T47D (cell line): ENCODE data around the gene LRMDA.

Experiments
- DNase-seq, 2 experiments: peaks; one replicate each; pipeline versions ENCODE4 v3.0.0 to v3.0.0-alpha.2; 2011 to 2012; ENCODE audit warnings: low read depth in 1 of 2, low spot score in 1 of 2
- JUND ChIP-seq: IDR thresholded peaks from 2 replicates; pipeline ENCODE4 v1.6.1; 2012; ENCODE audit warnings: low read depth
- in situ Hi-C: cut with HindIII; loops from 2 replicates; pipeline ENCODE4 v1.10.0; 2016; ENCODE audit warnings: low sequenced_read_pairs, low pct_unique_long_range_greater_than_20kb

LRMDA gene

DNA sequence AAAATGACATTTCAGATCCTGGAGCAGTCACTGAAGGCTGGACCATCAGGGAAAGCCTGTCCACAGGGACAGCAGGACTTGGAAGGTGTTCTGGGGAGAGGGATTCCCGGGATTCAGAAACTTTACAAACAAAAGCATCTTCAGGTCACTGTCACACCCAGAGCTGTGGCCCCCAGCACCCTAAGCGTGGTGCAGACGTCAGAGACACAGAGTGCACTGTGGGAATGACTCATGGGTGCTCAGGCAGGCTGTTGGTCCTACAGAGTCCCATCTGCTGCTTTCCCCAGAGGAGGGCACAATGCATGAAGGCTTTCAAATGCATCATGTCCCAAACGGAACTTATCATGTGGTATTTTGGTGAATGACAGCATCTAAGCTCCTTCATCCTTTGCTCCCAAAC, 13.1 kb upstream of the LRMDA start:
- in situ Hi-C loops, result no loop called here
- DNase-seq, result no peak
- no peak for TF ChIP-seq JUND

GRCh38 chr10:75418712-75419111, 12.7 kb upstream of the LRMDA start:
- in situ Hi-C loops, result no loop called here
- no peak for DNase-seq
- no peak for TF ChIP-seq JUND

DNA sequence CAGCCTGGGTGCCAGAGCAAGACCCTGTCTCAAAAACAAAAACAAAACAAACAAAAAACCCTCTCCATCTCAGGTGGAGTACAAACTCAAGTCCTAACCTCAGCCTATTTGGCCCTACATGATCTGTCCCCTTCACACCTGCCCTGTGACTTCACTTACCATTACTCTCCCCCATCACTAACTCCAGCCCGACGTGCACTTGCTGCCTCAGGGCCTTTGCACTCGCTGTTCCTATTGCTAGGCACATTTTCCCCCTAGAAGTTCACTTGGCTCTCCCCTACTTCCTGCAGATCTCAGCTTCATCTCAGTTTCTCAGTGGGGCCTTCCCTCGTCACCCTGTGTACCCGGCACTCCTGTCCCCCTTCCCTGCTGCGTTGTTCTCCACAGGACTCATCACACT, 8.5 kb upstream of the LRMDA start:
- no peak for TF ChIP-seq JUND
- in situ Hi-C loops, result no loop called here

GRCh38 chr10:75424571-75424970, 6.9 kb upstream of the LRMDA start:
- in situ Hi-C loops, result no loop called here
- TF ChIP-seq JUND, result no peak
- no peak for DNase-seq

More for the DNA sequence above, 8.5 kb upstream of the LRMDA start:
- no peak for DNase-seq

DNA sequence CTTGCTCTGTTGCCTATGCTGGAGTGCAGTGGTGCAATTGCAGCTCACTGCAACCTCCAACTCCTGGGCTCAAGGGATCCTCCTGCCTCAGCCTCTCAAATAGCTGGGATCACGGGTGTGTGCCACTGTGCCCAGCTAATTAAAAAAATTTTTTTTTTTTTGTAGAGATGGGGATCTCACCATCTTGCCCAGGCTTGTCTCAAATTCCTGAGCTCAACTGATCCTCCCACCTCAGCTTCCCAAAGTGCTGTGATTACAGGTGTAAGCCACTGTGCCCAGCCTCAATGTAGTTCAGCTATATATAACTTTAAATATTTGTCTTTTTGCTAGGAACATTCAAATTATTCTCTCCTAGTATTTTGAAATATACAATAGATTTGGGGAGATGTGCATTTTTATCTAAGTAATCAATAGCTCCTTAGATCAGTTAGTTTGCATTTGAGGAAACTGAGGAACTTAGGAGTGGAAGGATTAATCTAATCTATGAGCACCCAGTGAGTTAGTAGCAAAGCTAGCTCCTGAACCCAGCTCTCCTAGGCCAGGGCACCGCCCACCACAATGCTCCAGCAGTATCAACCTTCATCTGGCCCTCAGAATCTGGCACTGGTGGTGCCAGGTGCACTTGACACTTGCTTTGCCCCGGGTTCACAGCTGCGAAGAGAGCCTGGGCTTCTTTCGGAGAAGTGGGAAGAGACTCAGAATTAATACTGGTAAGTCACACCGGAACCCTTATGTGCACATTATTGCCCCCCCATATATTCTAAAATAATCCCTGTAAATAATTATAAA, 5.9 kb upstream of the LRMDA start:
- TF ChIP-seq JUND, result no peak
- in situ Hi-C loops, result no loop called here
- DNase-seq, result no peak

- no peak for TF ChIP-seq JUND
- in situ Hi-C loops, result no loop called here
- DNase-seq, result no peak
Observed at GRCh38 chr10:75426880-75427279, 4.5 kb upstream of the LRMDA start.

DNA sequence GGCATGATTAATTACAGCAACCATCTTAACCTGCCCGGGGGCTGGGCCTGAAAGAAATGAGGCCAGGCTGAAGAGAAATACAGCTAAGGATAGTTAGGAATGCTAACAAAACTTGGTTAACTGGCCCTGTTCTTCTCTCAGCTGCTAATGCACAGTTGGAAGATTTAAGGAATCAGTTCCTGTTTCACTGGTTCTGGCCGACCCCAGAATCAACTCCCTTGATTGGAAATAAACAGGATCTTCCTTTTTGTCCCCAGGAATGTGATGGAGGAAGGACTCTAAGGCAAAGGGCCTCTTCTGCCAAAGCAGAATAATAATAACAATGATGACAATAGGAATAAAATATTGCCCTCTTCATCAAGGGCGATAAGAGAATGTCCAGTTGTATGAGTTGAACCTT, 3.5 kb upstream of the LRMDA start:
- in situ Hi-C loops, result no loop called here
- DNase-seq, result no peak
- TF ChIP-seq JUND, result no peak

GRCh38 chr10:75428434-75429158, 2.8 kb upstream of the LRMDA start:
- no peak for DNase-seq
- TF ChIP-seq JUND, result no peak
- in situ Hi-C loops, result no loop called here

DNA sequence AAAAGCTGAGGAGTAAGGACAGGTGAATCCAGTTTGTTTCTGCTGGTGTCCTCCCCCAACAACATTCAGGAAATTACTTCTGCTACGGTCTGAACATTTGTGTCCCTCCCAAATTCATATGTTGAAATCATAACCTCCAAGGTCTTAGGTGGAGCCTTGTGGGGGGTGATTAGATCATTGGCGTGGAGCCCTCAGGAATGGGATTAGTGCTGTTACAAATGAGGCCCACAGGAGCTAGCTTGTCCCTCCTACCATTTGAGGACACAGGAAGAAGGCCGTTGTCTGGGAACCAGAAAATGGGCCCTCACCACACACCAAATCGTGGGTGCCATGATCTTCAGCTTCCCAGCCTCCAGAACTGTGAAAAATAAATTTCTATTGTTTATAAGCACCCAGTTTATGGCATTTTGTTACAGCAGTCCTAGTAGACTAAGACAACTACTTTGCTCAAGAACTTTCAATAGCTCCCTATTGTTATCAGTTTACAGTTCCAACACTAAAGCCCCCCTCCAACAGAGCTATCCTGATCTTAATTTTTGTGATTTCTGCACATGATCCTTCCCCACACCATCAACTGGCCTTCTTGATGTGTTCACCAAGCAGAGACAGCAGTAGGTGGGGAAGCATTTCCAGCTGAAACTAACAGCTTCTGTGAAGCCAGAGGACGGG, 2.1 kb upstream of the LRMDA start:
- no peak for DNase-seq
- no peak for TF ChIP-seq JUND
- in situ Hi-C loops, result no loop called here

GRCh38 chr10:75430000-75430763, 1.2 kb upstream of the LRMDA start:
- no peak for TF ChIP-seq JUND
- DNase-seq, result no peak
- in situ Hi-C loops, result no loop called here

DNA sequence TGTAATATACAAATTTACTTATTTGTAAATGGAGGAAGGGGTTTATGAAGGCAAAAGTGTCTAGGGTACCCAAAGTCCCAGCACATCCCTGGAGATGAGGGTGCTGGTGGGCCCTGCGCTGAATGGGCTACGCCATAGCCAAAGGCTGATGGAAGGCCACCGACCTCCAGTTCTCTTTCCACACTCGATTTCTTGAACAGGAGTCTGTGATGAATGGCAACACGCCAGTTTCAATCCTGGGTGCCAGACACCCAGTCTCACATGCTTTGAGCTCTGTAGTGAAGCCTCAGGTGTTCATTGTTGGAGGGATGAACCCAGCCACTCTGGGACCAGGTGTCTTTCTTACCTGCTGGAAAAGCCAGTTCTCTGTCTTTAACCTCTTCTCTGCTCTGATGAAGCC, 752 bp downstream of the LRMDA start:
- no peak for TF ChIP-seq JUND
- in situ Hi-C loops, result no loop called here
- DNase-seq, result no peak

GRCh38 chr10:75432763-75433162, 1.3 kb downstream of the LRMDA start:
- in situ Hi-C loops, result no loop called here

More at GRCh38 chr10:75432763-75433162, 1.3 kb downstream of the LRMDA start:
- no peak for TF ChIP-seq JUND
- DNase-seq, result no peak
